ENCODE data around the gene PRPF31. TPM values are rescaled to one million over a fixed set of nuclear protein-coding genes. Genes with fewer than 3 reads are reported as not detected.

Gene PRPF31
- total RNA-seq, 1 donor from 2014 or later = 68.3 TPM

DNA sequence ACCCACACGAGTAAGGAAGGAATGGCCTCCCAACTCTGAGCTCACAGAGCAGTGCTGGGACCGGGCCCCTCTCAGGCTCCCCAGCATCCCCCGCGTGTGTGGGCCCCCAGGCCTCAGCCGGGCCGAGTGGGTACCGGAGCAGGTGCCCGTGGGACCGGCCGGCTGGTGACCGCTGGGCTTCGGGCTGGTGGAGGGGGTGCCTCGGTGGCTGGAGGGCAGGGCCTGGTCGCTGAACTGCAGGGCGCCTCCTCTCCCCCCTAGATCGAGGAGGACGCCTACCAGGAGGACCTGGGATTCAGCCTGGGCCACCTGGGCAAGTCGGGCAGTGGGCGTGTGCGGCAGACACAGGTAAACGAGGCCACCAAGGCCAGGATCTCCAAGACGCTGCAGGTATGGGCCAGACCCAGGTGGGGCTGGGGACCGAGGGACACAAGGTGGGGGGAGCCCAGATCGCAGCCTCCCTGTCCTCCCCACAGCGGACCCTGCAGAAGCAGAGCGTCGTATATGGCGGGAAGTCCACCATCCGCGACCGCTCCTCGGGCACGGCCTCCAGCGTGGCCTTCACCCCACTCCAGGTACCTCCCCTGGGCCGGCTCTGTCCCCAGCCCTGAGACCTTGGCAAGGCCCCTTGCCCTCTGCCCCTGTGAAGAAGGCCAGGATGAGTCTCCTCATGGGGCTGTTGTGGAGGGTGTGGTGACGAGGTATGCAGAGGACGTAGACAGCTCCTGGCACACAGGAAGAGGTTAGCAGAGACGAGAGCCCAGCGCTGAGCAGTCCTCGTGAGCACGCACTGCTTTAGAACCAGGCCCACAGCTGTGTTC lies 13.5 kb downstream of the PRPF31 start:
- no peak overlapping the region for H3K4me3 ChIP-seq (ENCODE audit: low read depth, low read length)
- TF ChIP-seq, protein P1, sequence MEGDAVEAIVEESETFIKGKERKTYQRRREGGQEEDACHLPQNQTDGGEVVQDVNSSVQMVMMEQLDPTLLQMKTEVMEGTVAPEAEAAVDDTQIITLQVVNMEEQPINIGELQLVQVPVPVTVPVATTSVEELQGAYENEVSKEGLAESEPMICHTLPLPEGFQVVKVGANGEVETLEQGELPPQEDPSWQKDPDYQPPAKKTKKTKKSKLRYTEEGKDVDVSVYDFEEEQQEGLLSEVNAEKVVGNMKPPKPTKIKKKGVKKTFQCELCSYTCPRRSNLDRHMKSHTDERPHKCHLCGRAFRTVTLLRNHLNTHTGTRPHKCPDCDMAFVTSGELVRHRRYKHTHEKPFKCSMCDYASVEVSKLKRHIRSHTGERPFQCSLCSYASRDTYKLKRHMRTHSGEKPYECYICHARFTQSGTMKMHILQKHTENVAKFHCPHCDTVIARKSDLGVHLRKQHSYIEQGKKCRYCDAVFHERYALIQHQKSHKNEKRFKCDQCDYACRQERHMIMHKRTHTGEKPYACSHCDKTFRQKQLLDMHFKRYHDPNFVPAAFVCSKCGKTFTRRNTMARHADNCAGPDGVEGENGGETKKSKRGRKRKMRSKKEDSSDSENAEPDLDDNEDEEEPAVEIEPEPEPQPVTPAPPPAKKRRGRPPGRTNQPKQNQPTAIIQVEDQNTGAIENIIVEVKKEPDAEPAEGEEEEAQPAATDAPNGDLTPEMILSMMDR (IDR thresholded peaks at IDR 0.05; ENCODE audit: insufficient read depth, low read length, poor library complexity, severe bottlenecking) = no peak
- H3K27me3 ChIP-seq (ENCODE audit: control insufficient read depth, insufficient read depth, low read length) = no peaks in the 10 kb centered on the region
- DNase-seq (ENCODE audit: low read depth) = no peak
- no peaks in the 10 kb centered on the region for H3K36me3 ChIP-seq (ENCODE audit: control insufficient read depth, insufficient read depth, low read length)

DNA sequence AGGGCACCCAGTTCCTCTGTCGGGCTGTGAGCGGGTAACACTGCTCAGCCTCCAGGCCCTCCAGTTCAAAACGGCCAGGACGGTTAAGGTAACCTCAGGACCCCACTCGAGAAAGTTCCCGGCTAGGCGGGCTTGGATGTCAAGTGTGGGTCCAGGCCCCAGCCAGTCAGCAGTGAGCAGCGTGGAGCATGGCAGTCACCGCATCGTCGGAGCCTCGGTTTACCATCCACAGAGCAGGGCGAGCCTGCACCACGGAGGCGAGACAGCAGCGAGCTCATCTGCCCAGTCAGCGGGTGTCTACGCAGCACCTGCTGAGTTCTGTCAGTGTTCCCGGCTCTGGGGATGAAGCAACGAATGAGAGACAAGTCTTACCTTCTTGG lies 14.1 kb downstream of the PRPF31 start:
- TF ChIP-seq, protein P1 (IDR thresholded peaks at IDR 0.05; ENCODE audit: insufficient read depth, low read length, poor library complexity, severe bottlenecking) = no peak
- DNase-seq (ENCODE audit: low read depth) = no peak
- Histone ChIP-seq H3K36me3 (ENCODE audit: control insufficient read depth, insufficient read depth, low read length) (no peaks in the 10 kb centered on the region), H3K4me3 (ENCODE audit: low read depth, low read length) (no peak overlapping the region), H3K27me3 (ENCODE audit: control insufficient read depth, insufficient read depth, low read length) (no peaks in the 10 kb centered on the region)

DNA sequence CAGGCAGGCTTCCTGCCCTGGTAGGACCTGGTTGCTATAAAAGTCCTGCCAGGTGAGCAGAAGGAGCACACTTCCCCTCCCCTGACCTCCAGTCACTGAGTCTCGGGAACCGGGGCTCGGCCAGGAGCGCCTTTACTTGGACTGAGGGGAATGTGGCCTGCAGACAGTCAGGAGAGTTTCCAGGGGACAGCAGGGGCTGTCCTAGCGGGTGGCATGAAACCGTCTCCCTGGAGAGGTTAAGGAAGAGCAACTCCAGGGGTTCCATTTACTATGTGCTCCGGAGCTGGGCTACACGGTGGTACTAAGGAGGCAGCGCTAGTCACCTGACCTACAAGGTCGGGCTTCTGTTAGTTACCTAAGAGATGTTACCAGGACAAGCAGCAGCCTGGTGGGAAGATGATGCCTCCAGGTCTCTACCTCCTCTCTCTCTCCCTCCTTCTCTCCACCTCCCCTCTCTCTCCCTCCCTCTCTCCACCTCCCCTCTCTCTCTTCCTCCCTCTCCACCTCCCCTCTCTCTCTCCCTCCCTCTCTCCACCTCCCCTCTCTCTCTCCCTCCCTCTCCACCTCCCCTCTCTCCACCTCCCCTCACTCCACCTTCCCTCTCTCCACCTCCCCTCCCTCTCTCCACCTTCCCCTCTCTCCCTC lies 17.9 kb downstream of the PRPF31 start:
- no peaks in the 10 kb centered on the region for H3K27me3 ChIP-seq (ENCODE audit: control insufficient read depth, insufficient read depth, low read length)
- DNase-seq (ENCODE audit: low read depth) = no peak
- no peaks in the 10 kb centered on the region for H3K36me3 ChIP-seq (ENCODE audit: control insufficient read depth, insufficient read depth, low read length)
- TF ChIP-seq, protein P1 (IDR thresholded peaks at IDR 0.05; ENCODE audit: insufficient read depth, low read length, poor library complexity, severe bottlenecking) = no peak
- H3K4me3 ChIP-seq (ENCODE audit: low read depth, low read length) = no peak overlapping the region

DNA sequence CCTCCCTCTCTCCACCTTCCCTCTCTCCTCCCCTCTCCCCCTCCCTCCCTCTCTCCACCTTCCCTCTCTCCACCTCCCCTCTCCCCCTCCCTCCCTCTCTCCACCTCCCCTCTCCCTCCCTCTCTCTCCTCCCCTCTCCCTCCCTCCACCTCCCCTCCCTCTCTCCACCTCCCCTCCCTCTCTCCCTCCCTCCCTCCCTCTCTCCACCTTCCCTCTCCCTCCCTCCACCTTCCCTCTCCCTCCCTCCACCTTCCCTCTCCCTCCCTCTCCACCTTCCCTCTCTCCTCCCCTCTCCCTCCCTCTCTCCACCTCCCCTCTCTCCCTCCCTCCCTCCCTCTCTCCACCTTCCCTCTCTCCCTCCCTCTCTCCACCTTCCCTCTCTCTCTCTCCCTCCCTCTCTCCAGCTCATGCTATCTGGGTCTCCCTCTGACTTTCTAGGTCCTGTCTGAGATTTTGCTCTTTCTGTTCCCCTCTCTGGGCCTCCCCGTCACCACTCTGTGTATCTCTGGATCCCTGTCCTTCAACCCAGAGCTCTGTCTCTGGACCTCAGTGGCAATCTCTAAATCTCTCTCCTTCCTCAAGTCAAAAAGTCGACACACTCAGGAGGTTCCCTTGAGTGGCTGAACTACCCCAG lies 18.5 kb downstream of the PRPF31 start:
- DNase-seq (ENCODE audit: low read depth) = no peak
- Histone ChIP-seq H3K27me3 (ENCODE audit: control insufficient read depth, insufficient read depth, low read length) (no peaks in the 10 kb centered on the region), H3K4me3 (ENCODE audit: low read depth, low read length) (no peak overlapping the region), H3K36me3 (ENCODE audit: control insufficient read depth, insufficient read depth, low read length) (no peaks in the 10 kb centered on the region)
- TF ChIP-seq, protein P1 (IDR thresholded peaks at IDR 0.05; ENCODE audit: insufficient read depth, low read length, poor library complexity, severe bottlenecking) = no peak

DNA sequence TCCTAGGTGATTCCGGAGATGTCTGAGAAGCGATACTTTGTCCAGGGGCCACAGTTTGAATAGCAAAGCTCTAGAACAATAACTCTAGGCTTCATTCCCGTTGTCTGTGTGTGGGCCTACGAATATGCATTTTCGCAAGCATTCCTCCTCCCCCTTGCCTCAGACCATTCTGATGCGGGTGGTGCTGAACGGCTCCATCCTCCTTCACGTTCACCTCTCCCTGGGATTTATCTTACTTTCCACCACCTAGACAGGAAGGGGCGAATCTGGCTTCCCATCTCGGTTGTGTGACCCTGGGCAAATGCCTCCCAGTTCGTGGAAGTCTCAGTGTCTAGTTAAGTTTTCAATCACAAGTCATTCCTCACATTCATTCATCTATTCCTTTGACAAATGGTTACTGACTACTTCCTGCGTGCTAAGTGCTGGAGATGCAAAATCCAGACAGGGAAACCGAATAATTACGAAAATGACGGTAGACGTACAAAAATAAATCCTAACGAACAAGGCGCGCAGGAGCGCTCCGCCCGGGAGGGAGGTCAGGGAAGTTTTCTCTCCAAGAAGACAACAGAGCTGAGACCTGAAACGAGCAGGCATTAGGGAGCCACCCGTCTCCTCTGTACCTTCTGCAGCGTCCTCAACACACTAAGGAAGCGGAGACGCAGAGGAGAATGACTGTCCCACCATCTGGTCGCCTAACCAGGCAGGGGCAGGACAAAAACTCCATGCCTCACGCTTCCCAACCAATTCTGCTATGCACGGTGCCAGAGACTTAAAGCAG lies 20.7 kb downstream of the PRPF31 start:
- TF ChIP-seq, protein P1 (IDR thresholded peaks at IDR 0.05; ENCODE audit: insufficient read depth, low read length, poor library complexity, severe bottlenecking) = no peak
- Histone ChIP-seq H3K36me3 (ENCODE audit: control insufficient read depth, insufficient read depth, low read length) (no peaks in the 10 kb centered on the region), H3K4me3 (ENCODE audit: low read depth, low read length) (peak overlapping the region; percentile 46), H3K27me3 (ENCODE audit: control insufficient read depth, insufficient read depth, low read length) (no peaks in the 10 kb centered on the region)
- no peak for DNase-seq (ENCODE audit: low read depth)

Measured in kidney epithelial cell (primary cell).